T-helper 22 cell (primary cell): ENCODE data around the gene TSLP.

Experiments
- DNase-seq: peaks from one replicate; pipeline ENCODE4 v3.0.0-alpha.2; 2020; ENCODE audit warnings: low read depth

The TSLP gene

DNA sequence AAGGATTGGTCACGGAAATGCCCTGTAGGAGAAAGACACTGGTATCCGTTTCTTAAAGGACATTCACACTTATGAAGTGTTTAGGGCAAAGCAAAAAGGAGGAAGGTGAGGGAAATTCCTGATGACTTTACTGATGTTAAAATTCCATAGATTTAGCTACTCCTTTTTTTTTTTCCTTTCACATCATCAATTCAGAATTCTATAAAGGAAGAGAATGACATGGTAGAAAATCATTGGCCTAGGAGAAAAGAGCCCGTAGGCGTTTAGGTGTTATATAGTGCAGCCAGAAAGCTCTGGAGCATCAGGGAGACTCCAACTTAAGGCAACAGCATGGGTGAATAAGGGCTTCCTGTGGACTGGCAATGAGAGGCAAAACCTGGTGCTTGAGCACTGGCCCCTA is at the start of gene TSLP:
TSLP (plus strand) TSS at position 301 of the 400 bp plus-strand sequence. CDS start 178 bp downstream, outside the sequence.
- DNase-seq = no peak

DNA sequence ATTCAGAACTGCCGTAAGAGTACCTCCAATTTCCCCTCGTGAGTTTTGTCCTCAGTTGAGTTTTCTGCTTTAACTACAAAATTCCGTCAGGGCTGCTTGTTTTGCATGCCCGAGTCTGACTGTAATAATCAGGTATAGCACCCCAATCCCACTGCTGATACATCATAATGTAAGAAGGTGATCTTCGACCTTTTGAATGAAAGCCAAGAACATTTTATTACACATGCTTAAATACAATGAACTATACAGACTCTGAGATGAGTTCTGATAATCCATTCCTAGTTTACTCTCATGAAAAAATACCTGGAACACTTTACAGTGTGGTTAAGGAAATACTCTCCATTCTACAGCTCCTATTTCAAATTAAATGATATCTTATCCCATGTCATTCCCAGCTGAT is 49.2 kb upstream of the TSLP start:
- DNase-seq = no peak

GRCh38 chr5:111028865-111029264 is 42.6 kb upstream of the TSLP start:
- DNase-seq = no peak

- no peak for DNase-seq
Measured at GRCh38 chr5:111043712-111044506, 27.6 kb upstream of the TSLP start.

- DNase-seq = no peak
Measured at GRCh38 chr5:111058064-111058463, 13.4 kb upstream of the TSLP start.

DNA sequence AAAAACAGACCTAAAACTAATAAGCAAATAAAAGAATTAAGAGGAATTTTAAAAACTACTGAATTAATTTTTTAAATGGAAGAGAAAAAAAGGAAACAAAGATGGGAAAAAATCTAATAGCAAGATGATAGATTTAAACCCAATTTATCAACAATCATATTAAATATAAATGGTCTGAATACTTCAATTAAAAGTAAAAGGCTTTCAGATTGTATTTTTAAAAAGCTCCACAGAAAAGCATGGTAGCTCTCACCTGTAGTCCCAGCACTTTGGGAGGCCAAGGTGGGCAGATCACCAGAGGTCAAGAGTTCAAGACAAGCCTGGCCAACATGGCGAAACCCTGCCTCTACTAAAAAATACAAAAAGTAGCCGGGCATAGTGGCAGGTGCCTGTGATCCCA is 11.3 kb upstream of the TSLP start:
- no peak for DNase-seq

- no peak for DNase-seq
Measured at GRCh38 chr5:111061618-111062017, 9.9 kb upstream of the TSLP start.

DNA sequence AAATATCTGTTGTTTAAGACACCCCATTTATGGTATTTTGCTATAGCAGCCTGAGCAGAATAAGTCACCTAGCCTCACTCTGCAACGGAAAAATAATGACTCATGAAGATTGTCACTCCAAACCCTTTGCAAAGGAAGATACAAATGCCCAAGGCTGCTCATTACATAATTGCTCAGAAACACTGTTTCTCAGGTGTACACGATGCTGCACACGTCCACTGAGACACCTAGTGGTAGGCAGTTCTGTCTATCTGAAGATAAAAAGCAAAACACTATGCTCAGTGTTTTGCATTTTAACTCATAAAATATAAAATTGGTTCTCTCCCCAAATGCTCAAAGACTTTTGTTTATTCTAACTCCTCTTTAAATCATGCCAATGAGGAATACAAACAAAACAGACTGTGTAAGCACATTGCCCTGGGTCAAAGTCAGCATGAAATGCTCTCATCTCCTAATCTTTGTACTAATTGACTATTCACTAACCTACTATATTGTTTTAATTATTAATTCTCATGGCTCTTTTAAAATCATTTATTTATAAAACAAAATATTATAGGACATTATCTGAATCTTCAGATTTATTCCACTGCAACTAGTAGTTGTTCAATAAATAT is 7.7 kb upstream of the TSLP start:
- no peak for DNase-seq

GRCh38 chr5:111066261-111066938 is 5.1 kb upstream of the TSLP start:
- DNase-seq = no peak

DNA sequence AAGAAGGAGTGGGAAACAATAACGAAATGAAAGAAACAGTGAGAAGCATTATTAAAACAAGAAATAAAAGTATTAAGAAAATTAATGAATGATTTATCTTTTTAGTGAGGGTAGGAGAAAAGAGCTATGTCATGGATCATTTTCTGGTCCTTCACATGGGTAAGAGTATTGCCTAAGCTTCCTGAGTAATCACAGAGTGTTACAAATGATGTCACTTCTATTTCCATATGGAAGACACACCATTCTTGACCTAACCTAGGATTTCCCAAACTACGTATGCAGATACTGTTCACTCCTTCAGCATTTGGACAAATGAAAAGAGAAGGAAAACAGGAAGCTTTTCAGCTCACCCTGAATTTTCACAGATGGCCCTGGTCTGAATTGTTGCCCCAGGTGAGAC is 3.3 kb upstream of the TSLP start:
- DNase-seq = no peak

DNA sequence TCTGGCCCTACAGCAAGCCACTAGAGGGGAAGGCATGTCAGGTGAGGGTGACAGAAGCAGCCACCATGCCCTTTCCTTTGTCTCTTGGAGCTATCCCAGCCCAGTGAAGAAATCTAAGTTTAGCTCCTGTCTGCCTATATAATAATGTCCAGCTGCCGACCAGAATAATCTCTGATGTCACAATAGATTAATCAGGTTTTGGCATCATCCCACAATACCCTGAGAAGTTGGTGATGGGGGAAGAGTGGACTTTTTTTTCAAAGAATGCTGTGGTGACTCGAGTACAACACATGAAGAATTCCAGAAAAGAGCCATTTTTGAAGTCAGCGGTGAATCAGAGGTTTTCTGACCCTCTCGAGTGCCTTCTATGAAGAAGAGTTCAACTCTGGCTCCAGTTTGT is 1.7 kb upstream of the TSLP start:
- no peak for DNase-seq

DNA sequence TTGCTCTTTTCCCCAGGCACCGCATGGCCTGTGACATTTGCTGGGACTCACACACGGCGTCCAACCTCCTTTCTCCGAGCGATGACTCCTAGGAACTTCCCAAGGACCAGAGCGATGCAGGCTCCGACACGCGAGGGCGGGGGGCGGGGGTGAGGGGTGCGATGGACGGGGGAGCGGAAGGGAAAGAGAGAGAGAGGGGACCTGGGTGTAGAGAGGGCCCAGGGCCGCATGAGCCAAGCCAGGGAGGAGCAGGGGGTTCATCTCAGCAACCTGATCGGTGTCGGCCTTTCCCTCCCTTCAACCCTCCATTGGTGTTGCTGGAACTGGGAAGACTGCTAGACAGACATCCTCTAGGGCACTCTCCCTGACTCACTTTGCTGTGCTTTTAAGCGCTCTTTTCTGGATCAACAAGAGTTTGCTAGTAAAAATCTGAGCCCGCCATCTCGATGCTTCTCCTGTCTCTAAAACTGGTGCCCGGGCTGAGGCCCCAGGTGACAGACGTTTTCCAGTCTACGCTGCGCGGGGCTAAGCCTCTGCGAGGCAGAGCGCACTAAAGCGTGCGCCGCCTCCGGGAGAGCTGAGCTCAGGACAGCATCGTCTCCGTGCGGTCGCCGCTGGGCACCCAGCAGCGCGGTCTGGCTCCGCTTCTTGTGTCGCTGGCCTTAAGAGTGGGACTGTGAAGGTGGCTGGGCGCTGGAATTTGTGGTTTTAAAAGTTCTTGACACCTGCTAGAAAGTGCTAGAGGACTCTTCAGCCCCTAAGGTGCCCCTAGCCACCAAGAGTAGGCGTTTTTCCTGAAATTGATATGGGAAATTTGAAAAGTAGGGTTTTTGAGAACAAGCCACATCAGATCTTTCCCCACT is 1.0 kb upstream of the TSLP start:
- DNase-seq = no peak

- peak; percentile 16 for DNase-seq
Measured at GRCh38 chr5:111072949-111073682, 1.6 kb downstream of the TSLP start.

DNA sequence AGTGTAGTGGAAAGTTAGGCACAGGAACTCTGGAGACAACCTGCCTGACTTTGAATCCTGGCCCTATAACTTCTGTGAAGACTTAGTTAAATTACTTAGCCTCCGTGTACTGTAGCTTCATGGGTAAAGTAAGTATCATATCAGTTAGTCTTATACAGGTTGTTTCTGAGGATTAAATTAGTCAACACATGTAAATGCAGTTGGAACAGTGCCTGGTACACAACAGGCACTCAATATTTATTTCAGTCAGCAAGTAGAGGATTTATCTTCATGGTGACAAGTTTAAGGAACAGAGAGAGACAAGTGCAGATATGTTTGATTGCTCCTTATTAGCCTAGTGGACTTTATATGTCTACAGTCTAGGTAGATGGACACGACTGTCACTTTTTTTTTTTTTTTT is 2.7 kb downstream of the TSLP start:
- no peak for DNase-seq

GRCh38 chr5:111075520-111075919 is 4.0 kb downstream of the TSLP start:
- DNase-seq = no peak

GRCh38 chr5:111076091-111076490 is 4.6 kb downstream of the TSLP start:
- no peak for DNase-seq

DNA sequence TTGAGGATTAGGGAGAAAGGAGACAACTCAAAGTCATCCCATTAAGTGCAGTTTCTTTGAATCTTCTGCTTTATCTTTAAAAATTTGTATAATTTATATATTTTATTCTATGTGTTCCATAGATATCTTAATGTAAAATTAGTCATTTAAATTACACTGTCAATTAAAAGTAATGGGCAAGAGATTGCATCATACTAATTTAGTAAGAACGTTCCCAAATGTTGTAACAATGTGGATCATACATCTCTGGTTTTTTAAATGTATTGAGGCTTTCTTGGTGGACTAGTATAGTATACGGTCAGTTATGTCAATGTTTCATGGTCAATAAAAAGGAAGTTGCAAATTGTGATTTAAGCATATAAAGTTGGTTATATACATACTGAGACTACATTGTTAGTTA is 6.2 kb downstream of the TSLP start:
- DNase-seq = no peak

DNA sequence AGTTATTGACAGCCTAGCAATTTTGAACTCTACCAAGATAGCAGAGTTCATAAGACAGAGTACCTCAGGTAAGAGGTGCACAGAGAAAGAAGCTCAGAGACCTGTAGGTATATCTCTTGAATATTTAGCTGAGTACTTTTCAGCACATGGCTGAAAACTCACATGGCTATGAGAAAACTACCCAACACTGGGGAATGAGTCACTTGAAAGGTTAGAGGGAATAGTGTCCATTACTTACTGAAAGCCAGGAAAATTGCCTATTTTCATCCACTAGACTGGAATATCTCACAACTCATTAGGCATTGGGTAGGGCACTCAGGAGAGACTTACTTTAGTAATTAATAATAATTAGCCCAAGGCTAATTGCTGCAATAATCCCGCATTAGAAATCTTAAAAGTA is 8.3 kb downstream of the TSLP start:
- DNase-seq = no peak

DNA sequence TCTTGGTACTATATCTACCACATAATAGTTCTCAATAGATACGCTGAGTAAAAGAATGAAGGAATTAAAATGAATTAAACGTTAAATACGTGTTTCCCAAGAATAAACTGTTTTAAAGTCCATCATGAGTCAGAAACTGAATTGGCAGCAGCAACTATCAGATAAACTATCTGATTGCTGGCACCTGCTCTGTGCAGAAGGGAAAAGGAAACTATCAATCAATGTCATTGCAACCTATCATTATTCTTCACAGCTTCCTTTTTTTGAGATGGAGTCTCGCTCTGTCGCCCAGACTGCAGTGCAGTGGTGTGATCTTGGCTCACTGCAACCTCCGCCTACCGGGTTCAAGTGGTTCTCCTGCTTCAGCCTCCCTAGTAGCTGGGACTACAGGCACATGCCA is 11.8 kb downstream of the TSLP start:
- DNase-seq = no peak

GRCh38 chr5:111092062-111092853 is 20.7 kb downstream of the TSLP start, which contains the start of gene WDR36:
Gene WDR36 (plus strand): TSS chr5:111092348. CDS start chr5:111092457, 109 bp downstream.
- DNase-seq = peak; percentile 70

- DNase-seq = no peak
Measured at GRCh38 chr5:111095982-111096381, 24.5 kb downstream of the TSLP start.
